GM19467 (cell line): ENCODE measurements around the gene MICALL2.

Source experiments
- ATAC-seq: cut with Tn5 transposase; IDR thresholded peaks from one replicate; pipeline ENCODE4 v1.9.1; 2021; ENCODE audit warnings: mild to moderate bottlenecking, moderate library complexity; ENCODE audit not compliant: unreplicated experiment

Gene MICALL2

DNA sequence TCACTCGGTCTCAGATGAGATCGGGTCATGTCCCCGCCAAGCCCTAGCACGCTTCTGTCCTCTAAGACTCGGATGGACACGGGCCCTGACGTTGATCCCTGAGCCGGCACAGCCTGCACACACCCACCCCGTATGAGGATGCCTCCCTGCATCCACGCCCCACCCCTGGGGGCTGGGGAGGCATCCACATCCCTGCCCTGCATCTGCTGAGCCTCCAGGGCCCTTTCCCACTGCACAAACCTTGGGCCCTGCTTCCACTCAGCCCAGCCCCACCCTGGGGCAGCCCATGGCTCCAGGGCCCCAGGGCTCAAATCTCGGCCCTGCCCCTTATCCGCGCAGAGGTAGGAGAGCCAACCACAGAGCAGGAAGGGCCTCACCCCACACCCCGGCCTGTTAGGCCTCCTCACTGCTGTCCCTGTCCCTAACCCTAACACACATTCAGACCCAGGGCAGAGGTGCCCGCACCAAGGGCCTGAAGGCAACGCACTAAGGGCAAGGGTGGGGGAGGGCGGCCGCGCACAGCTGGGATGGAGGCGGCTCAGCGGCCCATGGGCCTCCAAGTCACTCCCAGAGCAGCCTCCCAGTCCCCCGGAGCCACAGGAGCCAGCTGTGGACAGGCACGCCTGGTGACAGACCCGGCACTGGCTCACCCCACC lies 9.5 kb upstream of the MICALL2 start:
- ATAC-seq: no peak

DNA sequence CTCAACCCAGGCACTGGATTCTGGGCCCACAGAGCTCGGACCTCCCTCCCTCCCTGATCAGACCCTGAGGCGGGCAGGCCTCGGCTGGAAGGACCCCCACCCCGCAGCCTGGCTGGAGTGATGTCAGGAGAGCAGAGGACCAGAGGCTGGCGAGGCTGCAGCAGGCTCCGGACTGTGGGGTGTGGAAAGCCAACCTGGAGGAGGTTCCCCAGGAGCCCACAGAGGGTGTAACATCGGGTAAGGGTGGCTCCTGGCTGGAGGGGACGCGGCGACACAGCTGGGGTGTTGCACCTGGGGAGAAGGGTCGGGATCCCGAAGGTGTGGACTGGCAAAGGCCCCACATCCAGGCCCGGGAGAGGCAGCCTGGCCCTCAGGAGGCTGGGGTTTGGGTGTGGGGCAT lies 8.9 kb upstream of the MICALL2 start:
- no peak for ATAC-seq

DNA sequence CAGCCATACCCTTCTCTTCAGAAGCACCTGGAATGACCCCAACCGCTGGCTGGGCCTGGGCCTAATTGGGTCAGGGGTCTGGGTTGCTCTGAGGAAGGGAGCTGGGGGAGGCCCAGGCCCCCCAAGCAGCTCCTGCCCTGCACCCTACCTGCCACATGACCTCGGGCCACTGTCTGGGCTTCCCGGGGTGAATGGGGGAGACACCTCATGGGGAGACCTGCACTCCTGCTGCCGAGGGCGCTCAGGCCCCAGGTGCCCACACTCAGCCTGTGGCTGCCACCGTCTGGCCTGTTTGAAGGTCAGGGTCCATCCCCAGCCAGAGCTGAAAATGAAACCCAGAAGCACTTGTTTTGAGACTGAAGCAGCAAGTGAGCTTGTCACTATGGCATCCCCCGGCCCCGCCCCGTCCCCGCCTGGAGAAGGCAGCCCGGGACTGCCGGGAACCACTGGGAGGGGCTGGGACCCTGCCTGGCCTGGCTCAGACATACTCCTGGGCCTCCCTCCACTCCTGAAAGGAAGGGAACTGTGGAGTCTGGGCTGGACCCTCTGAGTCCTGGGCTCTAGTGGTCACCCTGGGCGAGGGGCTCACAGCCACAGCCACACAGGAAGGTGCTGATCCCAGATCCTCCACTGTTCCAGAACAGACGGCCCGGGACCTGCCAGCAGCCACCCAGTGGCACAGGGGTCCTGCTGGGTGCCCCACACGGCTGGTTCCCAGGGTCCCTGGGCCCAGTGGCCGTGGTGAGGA lies 7.4 kb upstream of the MICALL2 start:
- ATAC-seq: no peak

DNA sequence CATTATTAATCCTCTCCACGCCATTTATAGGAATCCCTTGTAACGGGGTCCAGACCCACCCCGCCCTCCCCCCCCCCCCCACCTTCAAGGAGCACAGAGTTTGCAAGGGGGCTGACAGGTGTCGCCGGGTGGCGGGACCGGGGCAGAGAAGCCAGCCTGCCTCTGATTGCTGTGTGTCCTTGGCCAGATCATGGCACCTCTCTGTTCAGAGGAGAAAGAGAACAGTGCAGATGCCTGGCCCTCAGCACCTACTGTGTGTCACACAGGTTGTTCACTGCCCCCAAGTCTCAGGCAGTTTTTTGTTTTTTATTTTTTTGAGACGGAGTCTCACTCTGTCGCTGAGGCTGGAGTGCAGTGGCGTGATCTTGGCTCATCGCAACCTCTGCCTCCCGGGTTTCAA lies 5.4 kb upstream of the MICALL2 start:
- no peak for ATAC-seq

DNA sequence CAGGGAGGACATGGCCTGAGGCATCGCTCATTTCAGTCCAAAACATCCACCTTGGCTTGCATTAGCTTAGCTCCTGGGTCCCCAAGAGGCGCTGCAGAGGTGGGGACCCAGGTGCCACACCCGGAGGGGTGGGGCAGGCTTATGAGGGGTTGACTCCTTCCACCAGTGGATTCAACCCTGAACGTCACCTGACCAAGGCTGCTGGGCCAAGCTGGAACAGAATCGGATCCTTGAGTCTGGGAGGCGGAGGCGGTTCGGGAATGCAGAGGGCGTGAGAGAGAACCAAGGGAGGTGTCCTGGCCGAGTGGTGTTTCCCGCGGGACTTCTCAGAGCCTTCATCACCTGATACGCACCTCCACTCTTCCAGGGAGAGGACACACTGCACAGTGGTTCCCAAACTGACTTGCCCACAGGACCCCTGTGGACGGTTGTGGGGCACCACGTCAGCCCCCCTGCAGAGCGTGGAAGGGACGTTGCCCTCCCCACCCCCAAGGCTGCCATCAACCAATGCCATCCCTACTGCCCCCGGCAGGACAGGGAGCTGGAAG lies 4.5 kb upstream of the MICALL2 start:
- ATAC-seq: no peak

DNA sequence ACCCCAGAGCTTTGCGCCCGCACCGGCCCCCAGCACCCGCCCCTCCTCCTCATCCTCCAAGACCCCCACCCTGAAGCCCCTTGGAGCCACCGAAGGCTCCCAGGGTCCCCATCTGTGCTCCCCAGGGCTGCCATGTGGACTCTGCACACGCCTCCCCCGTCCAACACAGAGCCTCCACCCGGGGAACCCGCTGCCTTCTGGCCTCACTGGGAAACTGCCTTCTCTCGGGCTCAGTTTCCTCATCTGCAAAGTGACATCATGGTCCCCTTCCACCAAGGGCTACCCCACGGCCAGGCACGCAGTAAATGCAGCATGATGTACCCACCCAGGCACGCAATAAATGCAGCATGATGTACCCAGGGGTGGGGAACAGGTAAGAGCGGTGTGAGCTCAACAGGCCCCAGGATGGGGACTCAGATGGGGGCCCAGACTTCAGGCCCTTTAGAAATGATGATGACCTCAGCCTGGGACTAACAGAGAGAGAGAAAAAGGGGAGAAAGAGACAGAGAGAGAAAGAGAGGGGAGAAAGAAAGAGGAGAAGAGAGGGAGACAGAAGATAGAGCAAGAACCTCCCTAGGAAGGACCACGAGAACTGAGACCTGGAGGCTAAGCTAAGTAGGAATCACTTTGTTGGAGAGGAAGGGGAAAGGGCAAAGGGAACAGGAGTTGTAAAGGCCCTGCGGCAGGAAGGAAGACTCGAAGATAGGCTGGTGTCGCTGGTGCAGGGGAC lies 2.5 kb upstream of the MICALL2 start:
- ATAC-seq: no peak

DNA sequence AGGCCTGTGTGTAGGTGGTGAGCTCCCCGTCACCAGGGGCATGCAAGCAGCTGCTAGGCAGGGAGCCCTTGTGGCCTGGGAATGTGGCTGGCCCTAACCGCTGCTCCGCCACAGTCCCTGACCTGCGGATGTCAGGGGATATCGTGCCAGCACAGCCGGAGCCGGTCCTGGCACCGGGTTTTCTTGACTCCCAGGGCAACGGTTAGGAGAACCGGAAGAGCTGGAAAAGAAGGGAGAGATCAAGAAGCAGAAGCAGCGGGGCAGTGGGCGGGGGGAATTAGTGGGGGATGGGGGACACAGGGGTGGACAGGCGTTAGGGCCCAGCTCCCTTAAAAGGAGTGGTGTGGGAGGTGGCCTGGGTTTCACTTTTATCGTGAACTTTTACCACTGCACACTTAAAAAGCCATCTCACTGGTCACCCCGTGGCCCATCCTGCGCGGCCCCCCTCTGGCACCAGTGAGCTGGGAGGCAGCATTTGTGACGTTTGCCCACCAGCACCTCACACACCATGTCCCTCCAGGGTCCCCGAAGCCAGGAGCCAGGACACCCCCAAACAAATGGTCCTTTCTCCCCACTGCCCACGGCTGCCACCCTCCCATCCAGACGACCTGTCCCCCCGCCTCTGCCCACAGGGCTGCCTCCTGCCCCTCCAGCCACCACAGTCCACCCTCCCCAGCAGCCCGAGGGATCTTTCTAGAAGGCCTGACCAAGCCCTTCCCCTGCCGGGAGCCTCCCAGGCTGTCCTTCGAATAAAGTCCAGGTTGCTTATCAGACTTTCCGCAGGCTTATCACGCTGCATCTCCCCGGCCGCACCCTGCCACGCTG lies 1.8 kb upstream of the MICALL2 start:
- no peak for ATAC-seq

DNA sequence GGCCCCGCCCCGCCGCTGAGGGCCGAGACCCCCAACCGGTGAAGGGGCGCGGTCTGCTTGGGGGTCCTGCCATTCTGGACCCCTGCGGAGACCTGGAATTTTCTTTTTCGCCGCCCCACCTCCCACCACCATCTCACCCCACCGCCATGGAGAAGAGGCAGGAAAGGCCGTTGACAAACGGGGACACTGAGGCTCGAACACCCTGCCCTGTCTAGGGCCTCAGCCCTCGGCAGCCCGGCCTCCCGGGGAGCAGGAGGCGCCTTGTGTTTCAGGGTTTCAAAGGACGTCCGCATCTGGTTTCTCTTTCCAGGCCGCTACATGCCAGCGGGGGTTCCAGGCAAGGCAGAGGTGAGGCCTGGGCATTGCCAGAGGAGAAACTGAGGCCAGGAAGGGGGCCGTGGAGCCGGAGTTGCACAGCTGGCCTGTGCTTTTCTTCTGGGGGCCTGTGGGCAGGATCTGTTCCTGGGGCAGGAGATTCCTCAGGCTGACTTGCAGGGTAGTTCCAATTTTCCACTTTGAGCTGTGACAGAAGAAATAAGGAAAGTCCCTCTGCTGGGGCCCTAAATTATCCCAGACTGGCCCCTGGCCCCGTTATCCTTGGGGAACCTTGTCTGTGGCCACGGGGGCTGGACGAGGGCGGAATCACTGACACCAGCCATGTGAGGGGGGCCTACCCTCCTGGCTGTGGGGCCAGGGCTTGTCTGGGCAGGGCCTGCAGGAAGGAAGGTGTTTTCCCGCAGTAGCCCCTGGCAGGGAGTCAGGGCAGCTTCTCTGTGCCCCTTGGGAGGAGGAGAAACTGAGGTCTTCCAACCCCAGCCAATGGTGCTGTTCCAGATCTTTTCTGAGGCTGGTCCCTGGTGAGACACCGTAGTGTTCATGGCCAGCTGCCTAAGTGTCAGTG lies 900 bp upstream of the MICALL2 start:
- ATAC-seq: no peak

DNA sequence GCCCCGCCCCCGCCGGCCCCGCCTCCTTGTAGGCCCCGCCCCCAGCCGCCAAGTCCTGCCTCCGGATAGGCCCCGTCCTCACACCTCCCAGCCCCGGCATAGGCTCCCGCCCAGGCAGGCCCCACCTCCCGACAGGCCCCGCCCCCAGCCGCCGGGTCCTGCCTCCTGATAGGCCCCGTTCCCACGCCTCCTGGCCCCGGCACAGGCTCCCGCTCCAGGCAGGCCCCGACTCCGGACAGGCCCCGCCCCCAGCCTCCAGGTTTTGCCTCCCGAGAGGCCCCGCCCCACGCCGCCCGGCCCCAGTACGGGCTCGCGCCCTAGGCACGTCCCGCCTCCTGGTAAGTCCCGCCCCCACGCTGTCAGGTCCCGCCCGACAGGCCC lies 232 bp upstream of the MICALL2 start:
- ATAC-seq: peak; percentile 96

DNA sequence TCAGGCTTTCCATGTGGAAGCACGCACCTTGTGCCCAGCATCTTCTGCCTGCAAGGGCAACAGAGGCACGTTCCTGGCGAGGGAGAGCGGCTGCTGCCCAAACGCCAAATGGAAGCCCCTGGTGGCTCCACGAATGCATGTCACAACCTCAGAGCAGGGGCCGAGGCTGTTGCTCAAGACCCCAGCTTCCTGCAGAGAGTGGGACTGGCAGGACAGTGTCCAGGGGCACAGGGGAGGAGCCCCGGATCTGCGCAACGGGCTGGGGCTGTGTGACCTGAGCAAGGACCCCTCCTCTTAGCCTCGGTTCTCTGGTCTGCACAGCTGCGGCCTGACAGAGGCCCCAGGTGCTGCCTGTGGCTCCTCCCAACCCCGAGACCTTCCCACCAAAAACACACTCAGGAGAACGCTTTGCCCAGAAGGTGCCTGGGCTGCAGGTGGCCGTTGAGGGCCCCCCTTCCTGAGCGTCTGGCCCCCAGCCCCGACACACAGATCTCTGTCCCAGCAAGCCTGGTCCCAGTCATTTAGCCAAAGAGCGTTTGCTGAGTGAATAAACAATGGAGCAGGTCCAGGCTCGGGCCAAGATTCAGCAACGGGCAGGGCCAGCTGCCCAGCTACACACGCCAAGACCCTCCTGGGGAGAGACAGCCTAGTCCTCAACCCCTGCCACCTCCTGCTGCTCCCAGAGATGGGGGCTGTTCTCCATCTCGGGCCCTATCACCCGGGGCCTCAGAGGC lies 1.2 kb downstream of the MICALL2 start:
- no peak for ATAC-seq

DNA sequence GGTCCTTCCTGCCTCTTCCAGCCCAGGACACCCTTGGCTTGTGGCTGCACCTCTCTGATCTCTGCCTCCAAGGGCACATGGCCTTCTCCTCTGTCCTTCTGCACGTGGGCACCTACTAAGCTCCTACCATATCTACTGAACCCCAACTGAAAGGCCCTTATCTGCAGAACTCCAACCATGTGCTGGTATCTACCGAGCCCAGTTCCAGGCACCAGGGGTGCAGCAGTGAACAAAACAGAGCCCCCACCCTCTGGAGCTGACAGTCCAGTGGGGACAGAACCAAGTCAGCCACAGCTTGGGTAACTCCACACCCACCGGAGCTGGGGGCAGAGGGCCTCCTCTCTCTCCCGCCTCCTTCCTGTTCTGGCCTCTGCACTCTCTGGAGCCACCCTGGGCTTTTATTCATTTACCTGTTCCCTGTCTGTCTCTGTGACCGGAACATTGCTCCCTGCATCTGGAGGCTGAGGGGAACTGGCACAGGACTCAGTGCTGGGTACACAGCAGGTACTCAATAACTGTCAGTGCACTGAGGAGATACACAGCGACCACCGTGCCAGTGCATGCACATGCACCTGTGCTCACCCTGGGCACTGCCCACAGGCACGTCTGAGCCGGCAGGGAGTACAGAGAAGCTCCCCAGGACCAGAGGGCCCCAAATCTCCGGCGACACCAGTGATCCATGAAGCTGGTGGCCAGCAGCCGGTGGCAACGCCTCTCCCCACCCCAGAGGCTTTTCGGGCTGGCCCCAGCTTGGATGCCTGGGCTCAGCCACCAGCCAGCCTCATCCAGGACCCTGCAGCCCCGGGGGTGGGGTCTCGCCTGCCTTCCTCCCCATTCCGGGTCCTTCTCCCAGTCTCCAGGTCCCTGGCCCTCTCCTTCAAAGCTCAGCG lies 2.0 kb downstream of the MICALL2 start:
- no peak for ATAC-seq

DNA sequence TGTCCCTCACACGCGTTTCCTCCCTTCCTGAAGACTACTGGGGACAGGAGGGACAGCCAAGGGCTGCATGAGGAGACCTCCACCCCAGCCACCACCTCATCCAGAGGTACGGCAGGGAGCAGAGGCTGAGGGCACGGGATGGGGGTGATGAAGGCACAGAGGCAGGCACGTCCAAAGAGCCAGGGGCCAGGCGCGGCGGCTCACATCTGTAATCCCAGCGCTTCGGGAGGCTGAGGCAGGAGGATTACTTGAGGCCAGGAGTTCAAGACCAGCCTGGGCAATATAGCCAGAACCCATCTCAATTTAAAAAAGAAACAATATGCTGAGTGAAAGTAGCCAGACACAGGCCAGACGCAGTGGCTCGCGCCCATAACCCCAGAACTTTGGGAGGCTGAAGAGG lies 3.3 kb downstream of the MICALL2 start:
- no peak for ATAC-seq

DNA sequence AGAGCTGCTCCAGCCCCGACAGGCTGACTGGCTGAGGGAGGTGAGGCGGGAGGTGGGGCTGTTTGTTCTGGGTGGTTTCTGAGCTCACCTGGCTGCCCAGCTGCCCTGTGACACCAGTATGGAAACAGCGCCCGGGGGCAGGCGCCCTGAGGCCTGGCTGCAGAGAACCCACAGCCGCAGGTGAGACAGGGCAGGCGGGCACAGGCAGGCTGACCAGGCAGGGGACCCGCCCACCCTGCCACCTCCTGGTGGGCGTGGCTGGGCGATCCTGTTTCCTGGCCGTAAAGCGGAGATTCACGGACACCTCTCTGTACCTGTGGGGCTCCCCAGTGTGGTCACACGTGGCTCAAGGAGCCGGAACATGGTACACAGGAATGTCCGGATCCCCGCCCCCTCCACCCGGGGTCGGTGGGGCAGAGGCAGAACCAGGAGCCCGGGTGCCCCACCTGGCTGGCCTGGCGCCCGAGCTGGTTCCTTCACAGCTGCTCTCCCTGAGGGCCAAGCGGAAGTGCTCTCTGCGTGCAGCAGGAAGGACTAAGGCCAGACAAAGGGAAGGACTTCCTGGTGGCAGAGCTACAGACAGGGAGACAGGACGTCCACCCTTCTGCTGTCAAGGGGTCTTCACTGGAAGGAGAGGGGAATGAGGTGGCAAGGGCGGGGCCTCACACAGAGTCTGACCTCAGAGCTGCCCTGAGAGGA lies 3.9 kb downstream of the MICALL2 start:
- ATAC-seq: no peak

DNA sequence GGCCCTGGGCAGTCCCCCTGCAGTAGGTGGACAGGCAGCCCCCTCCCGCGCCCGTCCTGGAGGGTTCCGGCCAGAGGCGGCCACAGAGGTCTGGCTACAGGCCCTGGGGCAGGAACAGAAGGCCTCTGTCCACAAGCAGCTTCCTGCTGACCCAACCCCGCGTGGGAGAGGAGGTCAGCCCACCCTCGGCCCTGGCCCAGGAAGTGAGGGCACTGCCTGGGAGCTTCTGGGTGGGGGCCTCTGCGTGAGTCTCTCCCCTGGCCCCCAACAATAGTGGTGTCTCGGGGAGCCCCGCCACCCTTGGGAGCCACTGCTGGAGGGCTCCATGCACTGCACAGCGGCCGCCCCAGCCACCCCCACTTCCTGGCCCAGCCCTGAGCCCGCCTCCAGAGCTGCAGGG lies 4.7 kb downstream of the MICALL2 start:
- ATAC-seq: no peak

DNA sequence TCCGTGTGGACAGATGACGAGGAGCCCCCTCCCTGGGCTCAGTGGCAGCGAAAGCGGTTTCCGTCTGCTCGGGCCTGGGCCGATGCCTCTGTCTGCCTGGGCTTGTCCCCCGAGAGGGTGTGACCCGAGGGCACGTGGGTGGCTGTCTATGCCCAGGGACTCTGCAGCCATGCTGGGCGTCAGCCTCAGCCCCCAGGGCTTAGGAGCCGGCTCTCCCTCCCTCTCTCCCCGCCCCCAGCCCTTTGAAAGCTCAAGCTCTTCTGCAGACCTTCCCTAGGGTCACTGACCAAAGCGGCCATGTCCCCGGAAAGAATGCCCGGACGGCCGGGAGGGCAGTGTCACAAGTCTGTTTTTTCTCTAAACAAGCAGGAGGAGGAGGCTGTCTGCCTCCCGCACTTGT lies 7.1 kb downstream of the MICALL2 start:
- no peak for ATAC-seq

DNA sequence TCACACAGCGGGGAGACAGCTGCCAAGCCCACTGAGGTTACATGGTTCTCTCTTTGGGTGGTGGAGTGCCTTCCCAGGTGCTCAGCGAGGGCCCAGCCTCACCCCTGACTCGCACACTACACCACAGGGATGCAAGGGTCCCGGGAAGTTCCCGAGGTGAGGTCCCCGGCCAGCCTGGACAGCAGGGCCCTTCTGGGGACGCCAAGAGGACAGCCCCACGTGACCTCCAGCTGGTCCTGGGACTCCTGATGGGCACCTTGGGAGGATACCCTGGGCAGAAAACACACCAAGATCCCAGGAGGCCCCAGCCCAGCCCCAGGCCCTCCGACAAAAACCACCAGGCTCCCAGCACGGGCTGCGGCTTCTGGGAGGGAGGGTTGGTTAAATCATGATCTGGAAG lies 8.3 kb downstream of the MICALL2 start:
- ATAC-seq: no peak

DNA sequence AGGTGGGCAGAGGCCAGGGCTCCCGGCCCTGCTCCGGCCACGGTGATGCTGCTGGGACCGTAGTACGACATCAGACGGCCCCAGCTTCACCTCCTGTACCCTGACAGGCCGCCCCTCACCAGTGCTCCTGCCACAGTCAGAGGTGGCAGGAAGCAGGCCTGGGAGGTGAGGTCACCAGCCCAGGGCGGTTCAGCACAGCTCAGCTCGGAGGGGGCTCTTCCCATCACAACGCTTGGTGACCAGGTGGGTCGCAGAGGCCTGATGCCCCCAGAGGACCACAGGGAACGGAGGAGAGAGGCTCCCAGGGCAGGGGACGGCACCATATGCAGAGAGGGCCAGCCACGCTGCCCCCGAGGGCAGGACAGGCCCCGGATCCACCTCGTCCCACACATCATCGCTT lies 8.8 kb downstream of the MICALL2 start:
- ATAC-seq: no peak

DNA sequence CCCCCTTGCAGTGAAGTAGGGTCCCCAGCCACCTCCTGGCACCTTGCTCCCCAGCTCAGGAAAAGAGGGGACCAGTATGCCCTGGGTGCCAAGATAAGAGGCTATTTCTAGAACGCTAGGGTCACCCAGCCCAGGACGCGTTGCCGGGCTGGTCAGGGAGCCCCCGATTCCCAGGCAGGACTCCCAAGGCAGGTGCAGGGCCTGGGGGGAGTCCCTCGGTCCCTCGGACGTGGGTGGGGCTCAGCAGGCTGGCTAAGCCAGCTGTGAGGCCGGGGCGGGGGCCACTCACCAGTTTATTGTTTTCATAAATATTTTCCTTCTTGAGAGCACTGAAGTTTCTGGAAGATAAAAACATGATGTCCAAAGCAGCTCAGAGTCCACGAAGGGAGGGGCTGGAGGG lies 9.3 kb downstream of the MICALL2 start:
- no peak for ATAC-seq
